ENCODE data around the gene FZD7. TPM values are rescaled to one million over a fixed set of nuclear protein-coding genes. Genes with fewer than 3 reads are reported as not detected.

The FZD7 gene
- polyA plus RNA-seq, 1 donor, result 27.5 TPM

- DNase-seq, result no peak
Observed at GRCh38 chr2:202014318-202014717, 19.3 kb upstream of the FZD7 start.

- no peak for DNase-seq
Observed at GRCh38 chr2:202014759-202015211, 18.9 kb upstream of the FZD7 start.

- DNase-seq, result no peak
Observed at GRCh38 chr2:202015471-202015870, 18.2 kb upstream of the FZD7 start.

- no peak for DNase-seq
Observed at GRCh38 chr2:202016579-202017227, 17.0 kb upstream of the FZD7 start.

GRCh38 chr2:202017940-202018339 is 15.7 kb upstream of the FZD7 start:
- DNase-seq, result no peak

- DNase-seq, result no peak
Observed at GRCh38 chr2:202018950-202019349, 14.7 kb upstream of the FZD7 start.

- DNase-seq, result no peak
Observed at GRCh38 chr2:202019689-202020450, 13.8 kb upstream of the FZD7 start.

GRCh38 chr2:202022755-202023154 is 10.9 kb upstream of the FZD7 start:
- no peak for DNase-seq

- DNase-seq, result no peak
Observed at GRCh38 chr2:202023198-202023903, 10.3 kb upstream of the FZD7 start.

GRCh38 chr2:202023904-202024266 is 9.8 kb upstream of the FZD7 start:
- no peak for DNase-seq

- no peak for DNase-seq
Observed at GRCh38 chr2:202024871-202025270, 8.8 kb upstream of the FZD7 start.

- no peak for DNase-seq
Observed at GRCh38 chr2:202025816-202026215, 7.8 kb upstream of the FZD7 start.

- DNase-seq, result no peak
Observed at GRCh38 chr2:202026507-202026906, 7.1 kb upstream of the FZD7 start.

- no peak for DNase-seq
Observed at GRCh38 chr2:202030691-202031090, 3.0 kb upstream of the FZD7 start.

- no peak for DNase-seq
Observed at GRCh38 chr2:202031246-202031951, 2.3 kb upstream of the FZD7 start.

GRCh38 chr2:202032846-202033316 is 774 bp upstream of the FZD7 start:
- peak; percentile 80 for DNase-seq

GRCh38 chr2:202034249-202035088 is 814 bp downstream of the FZD7 start:
- no peak for DNase-seq

GRCh38 chr2:202035089-202035940 is 1.7 kb downstream of the FZD7 start:
- peak; percentile 68 for DNase-seq

- no peak for DNase-seq
Observed at GRCh38 chr2:202035941-202036372, 2.3 kb downstream of the FZD7 start.

- no peak for DNase-seq
Observed at GRCh38 chr2:202036601-202037037, 3.0 kb downstream of the FZD7 start.

- DNase-seq, result no peak
Observed at GRCh38 chr2:202037086-202037485, 3.4 kb downstream of the FZD7 start.
